Mesendoderm (in vitro differentiated cells): ENCODE data around the gene SLC5A1.

Experiments
- DNase-seq: peaks from one replicate; pipeline ENCODE4 v3.0.0; 2013
- H2AK5ac ChIP-seq: 2 replicates; pipeline ENCODE4 v1.6.1; 2013; ENCODE audit warnings: low read length, inconsistent platforms
- H2BK120ac ChIP-seq: 2 replicates; pipeline ENCODE4 v1.6.1; 2013; ENCODE audit warnings: low read depth, mild to moderate bottlenecking, low read length, moderate library complexity, mixed read lengths
- H2BK15ac ChIP-seq: replicated peaks from 2 replicates; pipeline ENCODE4 v1.6.1; 2013; ENCODE audit warnings: low read depth, mild to moderate bottlenecking, moderate library complexity
- H2BK5ac ChIP-seq: 2 replicates; pipeline ENCODE4 v1.6.1; 2013; ENCODE audit warnings: low read length, inconsistent platforms
- H3K18ac ChIP-seq: 2 replicates; pipeline ENCODE4 v1.6.1; 2013; ENCODE audit warnings: mild to moderate bottlenecking, low read length, mixed read lengths
- H3K23ac ChIP-seq: one replicate; pipeline ENCODE4 v1.6.1; 2013; ENCODE audit warnings: low read length
- H3K27ac ChIP-seq: 2 replicates; pipeline ENCODE4 v1.5.1; 2013; ENCODE audit warnings: low read depth, mild to moderate bottlenecking, inconsistent platforms, low read length, moderate library complexity
- H3K27me3 ChIP-seq: 2 replicates; pipeline ENCODE4 v1.6.1; 2013; ENCODE audit warnings: low read length, control low read depth, mild to moderate bottlenecking, inconsistent platforms; ENCODE audit not compliant: insufficient read depth, poor library complexity
- H3K36me3 ChIP-seq: 2 replicates; pipeline ENCODE4 v1.6.1; 2013; ENCODE audit warnings: low read length, inconsistent platforms; ENCODE audit not compliant: control insufficient read depth, insufficient read depth
- H3K4ac ChIP-seq: one replicate; pipeline ENCODE4 v1.6.1; 2013; ENCODE audit warnings: low read depth, mild to moderate bottlenecking, low read length, moderate library complexity
- H3K4me1 ChIP-seq: 2 replicates; pipeline ENCODE4 v1.6.1; 2013; ENCODE audit warnings: low read depth, low read length, inconsistent platforms; ENCODE audit not compliant: control insufficient read depth
- H3K4me2 ChIP-seq: 2 replicates; pipeline ENCODE4 v1.6.1; 2013; ENCODE audit warnings: low read length
- H3K4me3 ChIP-seq: 2 replicates; pipeline ENCODE4 v1.5.1; 2013; ENCODE audit warnings: mild to moderate bottlenecking, low read length
- H3K56ac ChIP-seq: one replicate; pipeline ENCODE4 v1.6.1; 2013; ENCODE audit warnings: low read length
- H3K79me1 ChIP-seq: 2 replicates; pipeline ENCODE4 v1.6.1; 2013; ENCODE audit warnings: low read length, inconsistent platforms
- H3K79me2 ChIP-seq: 2 replicates; pipeline ENCODE4 v1.6.1; 2013; ENCODE audit warnings: mild to moderate bottlenecking, low read length; ENCODE audit not compliant: control insufficient read depth, insufficient read depth
- H3K9ac ChIP-seq: 2 replicates; pipeline ENCODE4 v1.6.1; 2013; ENCODE audit warnings: low read length, inconsistent platforms
- H4K5ac ChIP-seq: one replicate; pipeline ENCODE4 v1.6.1; 2013; ENCODE audit warnings: low read length
- H4K8ac ChIP-seq: one replicate; pipeline ENCODE4 v1.6.1; 2013; ENCODE audit warnings: low read depth, mild to moderate bottlenecking, control low read depth, low read length, moderate library complexity
- WGBS: extraction: QIAGEN DNeasy Blood & Tissue Kit; methylation state at CpG from one replicate; pipeline ENCODE4 v1.1.7; 2013; ENCODE audit warnings: low lambda C conversion rate, missing lambda C conversion rate; ENCODE audit not compliant: insufficient coverage; ENCODE audit errors: extremely low coverage; 5-methylcytosine and 5-hydroxymethylcytosine counted together

Gene SLC5A1

GRCh38 chr22:32082331-32082730 is 39.3 kb downstream of the SLC5A1 start:
- Histone ChIP-seq H3K4ac (no peak overlapping the region), H3K4me1 (no peaks in the 10 kb centered on the region), H2BK120ac (no peak overlapping the region), H3K79me1 (no peaks in the 10 kb centered on the region), H3K27ac (no peak overlapping the region), H3K36me3 (no peaks in the 10 kb centered on the region), H4K8ac (no peak overlapping the region), H3K23ac (no peak overlapping the region), H3K18ac (no peak overlapping the region), H3K56ac (no peak overlapping the region), H3K9ac (no peak overlapping the region), H2BK5ac (no peak overlapping the region), H2BK15ac (no peak overlapping the region), H3K4me3 (no peak overlapping the region), H3K27me3 (no peaks in the 10 kb centered on the region), H3K4me2 (no peak overlapping the region), H2AK5ac (no peak overlapping the region), H4K5ac (no peak overlapping the region), H3K79me2 (no peaks in the 10 kb centered on the region)
- DNase-seq, result no peak
- no CpG with 5 or more reads among the region's 1 CpG for WGBS

GRCh38 chr22:32083000-32083399 is 39.9 kb downstream of the SLC5A1 start:
- Histone ChIP-seq H4K8ac (no peak overlapping the region), H3K4me1 (no peaks in the 10 kb centered on the region), H2BK120ac (no peak overlapping the region), H3K4ac (no peak overlapping the region), H2BK5ac (no peak overlapping the region), H4K5ac (no peak overlapping the region), H3K4me3 (no peak overlapping the region), H3K79me1 (no peaks in the 10 kb centered on the region), H3K4me2 (no peak overlapping the region), H3K18ac (no peak overlapping the region), H3K56ac (no peak overlapping the region), H3K9ac (no peak overlapping the region), H3K23ac (no peak overlapping the region), H3K27ac (no peak overlapping the region), H3K79me2 (no peaks in the 10 kb centered on the region), H3K27me3 (no peaks in the 10 kb centered on the region), H2AK5ac (no peak overlapping the region), H3K36me3 (no peaks in the 10 kb centered on the region), H2BK15ac (no peak overlapping the region)
- WGBS, result no CpG with 5 or more reads among the region's 6 CpGs
- DNase-seq, result no peak

- Histone ChIP-seq H3K27ac (no peak overlapping the region), H3K36me3 (no peaks in the 10 kb centered on the region), H4K5ac (no peak overlapping the region), H3K4me2 (no peak overlapping the region), H3K9ac (no peak overlapping the region), H2BK15ac (no peak overlapping the region), H3K27me3 (no peaks in the 10 kb centered on the region), H3K79me2 (no peaks in the 10 kb centered on the region), H2AK5ac (no peak overlapping the region), H3K18ac (no peak overlapping the region), H4K8ac (no peak overlapping the region), H2BK120ac (no peak overlapping the region), H3K56ac (no peak overlapping the region), H3K4me3 (no peak overlapping the region), H3K4me1 (no peaks in the 10 kb centered on the region), H3K23ac (no peak overlapping the region), H3K79me1 (no peaks in the 10 kb centered on the region), H2BK5ac (no peak overlapping the region), H3K4ac (no peak overlapping the region)
- no peak for DNase-seq
Observed at GRCh38 chr22:32083814-32084213, 40.8 kb downstream of the SLC5A1 start.

- Histone ChIP-seq H3K79me1 (no peaks in the 10 kb centered on the region), H4K8ac (no peak overlapping the region), H3K56ac (no peak overlapping the region), H2BK15ac (no peak overlapping the region), H2AK5ac (no peak overlapping the region), H3K4ac (no peak overlapping the region), H3K27me3 (no peaks in the 10 kb centered on the region), H3K4me2 (no peak overlapping the region), H3K36me3 (no peaks in the 10 kb centered on the region), H4K5ac (no peak overlapping the region), H2BK120ac (no peak overlapping the region), H3K4me3 (no peak overlapping the region), H2BK5ac (no peak overlapping the region), H3K9ac (no peak overlapping the region), H3K27ac (no peak overlapping the region), H3K79me2 (no peaks in the 10 kb centered on the region), H3K18ac (no peak overlapping the region), H3K4me1 (no peaks in the 10 kb centered on the region), H3K23ac (no peak overlapping the region)
- no peak for DNase-seq
- WGBS, result no CpG with 5 or more reads among the region's 3 CpGs
Observed at GRCh38 chr22:32088084-32088483, 45.0 kb downstream of the SLC5A1 start.

- H3K4me1 ChIP-seq, result no peaks in the 10 kb centered on the region
- no peak overlapping the region for H2AK5ac ChIP-seq
- H4K5ac ChIP-seq, result no peak overlapping the region
- no CpG with 5 or more reads among the region's 1 CpG for WGBS
- no peak for DNase-seq
- no peaks in the 10 kb centered on the region for H3K79me1 ChIP-seq
- no peak overlapping the region for H3K4me2 ChIP-seq
- H3K79me2 ChIP-seq, result no peaks in the 10 kb centered on the region
- H3K27ac ChIP-seq, result no peak overlapping the region
- H2BK15ac ChIP-seq, result no peak overlapping the region
- H2BK5ac ChIP-seq, result no peak overlapping the region
- H4K8ac ChIP-seq, result no peak overlapping the region
- H2BK120ac ChIP-seq, result no peak overlapping the region
- H3K4me3 ChIP-seq, result no peak overlapping the region
- no peaks in the 10 kb centered on the region for H3K36me3 ChIP-seq
- no peak overlapping the region for H3K56ac ChIP-seq
- no peaks in the 10 kb centered on the region for H3K27me3 ChIP-seq
- no peak overlapping the region for H3K18ac ChIP-seq
- no peak overlapping the region for H3K23ac ChIP-seq
- no peak overlapping the region for H3K9ac ChIP-seq
- H3K4ac ChIP-seq, result no peak overlapping the region
Observed at GRCh38 chr22:32097018-32097417, 54.0 kb downstream of the SLC5A1 start.

- Histone ChIP-seq H2BK15ac (no peak overlapping the region), H3K4me2 (no peak overlapping the region), H3K9ac (no peak overlapping the region), H3K36me3 (no peaks in the 10 kb centered on the region), H3K79me1 (no peaks in the 10 kb centered on the region), H3K56ac (no peak overlapping the region), H3K23ac (no peak overlapping the region), H4K5ac (no peak overlapping the region), H2BK120ac (no peak overlapping the region), H3K4me3 (no peak overlapping the region), H3K27me3 (no peaks in the 10 kb centered on the region), H3K27ac (no peak overlapping the region), H3K18ac (no peak overlapping the region), H4K8ac (no peak overlapping the region), H2BK5ac (no peak overlapping the region), H3K4me1 (no peaks in the 10 kb centered on the region), H2AK5ac (no peak overlapping the region), H3K79me2 (no peaks in the 10 kb centered on the region), H3K4ac (no peak overlapping the region)
- no peak for DNase-seq
Observed at GRCh38 chr22:32097881-32098499, 54.9 kb downstream of the SLC5A1 start.
